HCT116 (cell line): ENCODE results near the gene KBTBD8.

Source experiments
- CTCF ChIP-seq, 3 experiments: fragments of 200-600 bp in 1 of 3; sonication (generic) in 1 of 3; IDR thresholded peaks in 2 of 3; conservative IDR thresholded peaks in 1 of 3; 2 replicates each; pipeline ENCODE4 v1.5.1; 2012 to 2017; ENCODE audit warnings: low read depth in 2 of 3, low read length in 2 of 3, antibody characterized with exemption in 1 of 3, borderline replicate concordance in 1 of 3, control low read depth in 1 of 3, mild to moderate bottlenecking in 1 of 3, mixed read lengths in 1 of 3, mixed run types in 1 of 3, moderate library complexity in 1 of 3; ENCODE audit not compliant: insufficient read depth in 1 of 3
- EGR1 ChIP-seq: IDR thresholded peaks from 2 replicates; pipeline ENCODE4 v1.6.1; 2012; ENCODE audit warnings: low read depth
- EZH2 ChIP-seq: fragments of 200-600 bp; sonication (generic); IDR thresholded peaks from 2 replicates; pipeline ENCODE4 v1.6.1; 2017; ENCODE audit warnings: antibody characterized with exemption, mixed run types
- EZH2phosphoT487 ChIP-seq: fragments of 200-600 bp; IDR thresholded peaks from 2 replicates; pipeline ENCODE4 v1.6.1; 2018; ENCODE audit warnings: antibody characterized with exemption, borderline replicate concordance
- POLR2A ChIP-seq: IDR thresholded peaks from 2 replicates; pipeline ENCODE4 v1.7.0; 2011; ENCODE audit warnings: borderline replicate concordance; ENCODE audit not compliant: insufficient read depth, insufficient read length; ENCODE audit errors: extremely low read depth
- POLR2AphosphoS5 ChIP-seq: IDR thresholded peaks from 2 replicates; pipeline ENCODE4 v1.6.1; 2011; ENCODE audit warnings: mild to moderate bottlenecking, low read depth, low read length, moderate library complexity
- RAD21 ChIP-seq: IDR thresholded peaks from 2 replicates; pipeline ENCODE4 v1.6.1; 2012; ENCODE audit warnings: low read depth, mild to moderate bottlenecking
- SP1 ChIP-seq: IDR thresholded peaks from 2 replicates; pipeline ENCODE4 v1.6.1; 2012; ENCODE audit warnings: low read depth
- TCF7L2 ChIP-seq: IDR thresholded peaks from 2 replicates; pipeline ENCODE4 v1.7.0; 2011; ENCODE audit warnings: borderline replicate concordance, inconsistent platforms; ENCODE audit not compliant: insufficient read depth, insufficient read length; ENCODE audit errors: extremely low read depth
- YY1 ChIP-seq: IDR thresholded peaks from 2 replicates; pipeline ENCODE4 v1.6.1; 2011; ENCODE audit warnings: low read length, low read depth, moderate library complexity, mild to moderate bottlenecking; ENCODE audit not compliant: insufficient replicate concordance; ENCODE audit errors: extremely low read depth
- ZNF274 ChIP-seq: fragments of 200-500 bp; sonication (Bioruptor generic); IDR thresholded peaks from 2 replicates; pipeline ENCODE4 v1.6.1; 2014; ENCODE audit warnings: mild to moderate bottlenecking, low read depth, low read length, inconsistent platforms
- TF ChIP-seq, protein P1 (sequence below): IDR thresholded peaks from 2 replicates; pipeline ENCODE4 v1.6.1; 2012

DNA sequence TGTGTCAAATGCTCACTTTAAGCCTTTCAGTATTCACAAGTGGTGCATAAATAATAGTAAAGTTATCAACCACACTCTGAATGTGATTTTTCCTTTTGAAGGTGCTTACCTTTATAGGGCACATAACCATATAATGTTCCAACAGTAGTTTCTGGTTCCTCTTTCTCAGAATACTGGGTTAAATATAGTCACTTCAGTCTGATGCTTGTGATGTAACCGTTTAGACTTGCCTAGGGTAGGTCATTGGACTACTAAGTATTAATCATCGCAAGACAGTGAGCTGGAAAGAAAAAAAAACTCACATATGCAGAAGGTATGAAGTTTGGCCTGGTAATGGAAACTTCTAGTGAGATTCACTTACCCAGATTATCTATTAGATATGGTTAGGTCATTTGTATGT is 1.9 kb downstream of the KBTBD8 start:
- TF ChIP-seq SP1 (no peak), CTCF (IDR thresholded peaks at IDR 0.05 in 2 of 3, conservative IDR thresholded peaks at IDR 0.05 in 1 of 3; ENCODE audit: borderline replicate concordance in 1 of 3, insufficient read depth in 1 of 3, low read depth in 2 of 3, low read length in 2 of 3) (no peak), POLR2AphosphoS5 (no peak), EZH2 (no peak), POLR2A (no peak), EZH2phosphoT487 (no peak), YY1 (no peak), EGR1 (no peak), TCF7L2 (no peak), ZNF274 (no peak), RAD21 (no peak)
- TF ChIP-seq, protein P1, sequence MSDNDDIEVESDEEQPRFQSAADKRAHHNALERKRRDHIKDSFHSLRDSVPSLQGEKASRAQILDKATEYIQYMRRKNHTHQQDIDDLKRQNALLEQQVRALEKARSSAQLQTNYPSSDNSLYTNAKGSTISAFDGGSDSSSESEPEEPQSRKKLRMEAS, result no peak
